GM18526 (cell line): ENCODE measurements around the gene IQCH.
A peak's percentile ranks its signal among the peaks of the same experiment; 100 is the strongest.

Experiments
- POLR2A ChIP-seq: IDR thresholded peaks from 3 replicates; pipeline ENCODE4 v1.6.1; 2011; ENCODE audit not compliant: insufficient read length; ENCODE audit errors: extremely low read depth

IQCH gene

DNA sequence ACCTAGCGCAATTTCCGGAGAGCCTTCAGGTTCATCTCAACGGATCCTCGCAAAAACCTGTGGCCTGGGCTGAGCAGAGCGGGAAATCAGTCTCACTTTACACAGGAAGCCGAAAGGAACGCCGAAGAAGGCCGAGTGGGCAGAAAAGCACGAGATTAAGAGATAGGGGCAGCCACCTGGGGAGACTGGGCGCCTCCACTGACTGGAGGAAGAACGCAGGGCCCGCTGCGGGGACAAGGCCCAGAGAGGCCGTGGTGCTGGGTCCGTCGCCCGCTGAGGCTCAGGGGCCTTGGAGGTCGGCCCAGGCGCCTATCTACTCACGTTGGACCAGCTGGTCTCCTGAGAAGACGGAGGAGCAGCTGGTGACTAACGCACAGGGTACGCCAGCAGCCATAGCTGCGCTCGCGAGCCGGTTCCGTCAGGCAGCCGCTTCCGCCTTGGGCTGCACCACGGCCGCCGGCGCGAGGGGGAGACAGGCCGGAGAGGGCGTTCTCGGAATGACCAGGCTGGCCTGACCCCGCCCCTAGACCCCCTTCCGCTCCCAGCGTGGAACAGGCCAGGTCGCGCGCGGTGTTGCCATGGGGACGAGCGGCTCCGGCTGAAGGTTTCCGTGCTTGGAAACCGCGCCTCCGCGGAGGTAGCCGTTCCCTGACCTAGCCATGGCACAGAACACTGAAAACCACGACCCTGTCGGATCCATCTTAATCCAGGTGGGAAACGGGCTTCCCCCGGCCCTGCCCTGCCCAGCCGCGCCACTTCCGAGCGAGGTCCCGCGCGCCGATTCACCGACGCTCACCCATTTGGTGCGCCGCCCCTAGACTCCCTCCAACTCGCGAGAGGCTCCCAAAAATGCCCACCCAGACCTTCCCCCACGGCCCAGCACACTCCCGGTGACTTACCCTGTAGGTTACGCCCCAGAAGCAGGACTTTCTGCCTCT lies at the start of gene IQCH, which contains the start of gene AAGAB:
IQCH (plus strand) TSS at position 549 of the 938 bp plus-strand sequence; CDS start at position 660, 111 bp downstream.
AAGAB (minus strand) TSS at position 424 of the 938 bp plus-strand sequence; CDS start at position 394, 30 bp downstream.
- peak; percentile 90 for TF ChIP-seq POLR2A

DNA sequence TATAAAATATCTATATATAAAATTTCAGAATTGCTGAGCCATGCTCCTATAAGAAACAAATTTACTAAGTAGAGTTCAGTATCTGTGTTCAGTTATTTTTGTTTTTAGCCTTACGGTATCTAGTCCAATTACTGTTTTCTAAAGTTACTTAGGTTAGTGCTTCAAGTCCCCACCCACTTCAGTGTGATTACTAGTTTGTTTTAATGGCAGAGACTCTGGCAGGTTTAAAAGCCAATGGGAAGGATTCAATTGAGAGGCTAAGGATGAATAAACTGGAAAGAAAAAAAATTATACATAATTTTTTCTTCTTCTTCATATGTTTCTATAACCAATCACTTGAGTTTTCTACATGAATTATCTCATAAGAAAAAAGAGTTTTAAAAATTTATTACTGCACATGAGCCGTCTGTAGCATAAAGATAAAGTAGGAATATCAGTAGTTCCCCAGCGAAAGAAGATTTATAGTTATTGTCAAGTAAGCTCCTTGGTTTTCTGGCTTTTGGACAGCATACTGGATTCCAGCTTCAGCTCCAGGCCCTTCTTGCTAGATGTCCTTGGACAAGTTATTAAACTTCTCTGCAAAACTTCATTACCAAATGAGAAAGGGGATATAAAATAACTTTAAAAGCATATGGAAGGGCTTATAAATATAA lies 46.9 kb upstream of the IQCH start:
- no peak for TF ChIP-seq POLR2A

DNA sequence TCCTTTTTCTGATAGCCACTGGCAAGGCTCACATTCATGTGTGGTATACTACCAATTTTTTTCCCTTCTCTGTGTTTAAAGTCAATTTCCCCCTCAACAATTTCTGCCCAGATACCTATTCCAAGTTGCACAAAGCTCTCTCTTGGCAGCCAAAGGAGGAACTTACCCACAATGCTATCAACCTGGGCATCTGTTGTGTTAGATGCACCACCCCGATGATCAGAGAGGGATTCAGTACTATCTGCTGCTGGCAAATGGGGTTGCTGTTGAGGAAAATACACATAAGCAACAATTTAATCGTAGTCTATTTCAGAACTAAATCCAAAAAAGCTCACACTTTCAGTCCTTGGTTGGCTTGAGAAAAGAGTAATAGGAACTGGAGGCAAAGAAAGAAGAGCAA lies 46.2 kb upstream of the IQCH start:
- no peak for TF ChIP-seq POLR2A

DNA sequence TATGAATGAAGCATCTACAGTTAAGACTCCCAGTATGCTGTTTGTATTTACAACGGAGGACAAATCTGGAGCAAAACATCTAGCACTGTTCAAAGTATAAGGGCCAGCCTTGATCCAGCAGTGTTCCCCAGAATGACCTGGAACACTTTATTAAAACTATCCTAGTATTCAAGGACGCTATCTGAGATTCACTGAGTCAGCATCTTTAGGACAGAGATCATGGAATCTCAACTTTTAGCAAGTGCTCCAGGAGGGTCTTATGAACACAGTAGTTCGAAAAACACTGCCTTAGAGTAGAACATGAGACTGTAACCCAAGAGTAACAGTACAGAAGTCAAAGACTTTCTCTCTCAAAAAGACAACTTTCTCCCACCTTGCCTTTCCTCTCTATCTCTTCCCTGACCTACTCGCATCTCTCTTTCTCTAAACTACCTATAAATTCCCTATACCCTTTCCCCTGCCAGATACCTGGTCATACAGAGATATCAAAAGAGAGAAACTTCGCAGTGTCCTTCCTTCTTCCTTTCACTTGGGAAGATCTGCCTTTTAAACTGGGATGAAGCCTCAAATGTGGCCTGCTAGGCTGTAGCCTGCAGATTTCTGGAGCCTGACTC lies 43.9 kb upstream of the IQCH start:
- no peak for TF ChIP-seq POLR2A

DNA sequence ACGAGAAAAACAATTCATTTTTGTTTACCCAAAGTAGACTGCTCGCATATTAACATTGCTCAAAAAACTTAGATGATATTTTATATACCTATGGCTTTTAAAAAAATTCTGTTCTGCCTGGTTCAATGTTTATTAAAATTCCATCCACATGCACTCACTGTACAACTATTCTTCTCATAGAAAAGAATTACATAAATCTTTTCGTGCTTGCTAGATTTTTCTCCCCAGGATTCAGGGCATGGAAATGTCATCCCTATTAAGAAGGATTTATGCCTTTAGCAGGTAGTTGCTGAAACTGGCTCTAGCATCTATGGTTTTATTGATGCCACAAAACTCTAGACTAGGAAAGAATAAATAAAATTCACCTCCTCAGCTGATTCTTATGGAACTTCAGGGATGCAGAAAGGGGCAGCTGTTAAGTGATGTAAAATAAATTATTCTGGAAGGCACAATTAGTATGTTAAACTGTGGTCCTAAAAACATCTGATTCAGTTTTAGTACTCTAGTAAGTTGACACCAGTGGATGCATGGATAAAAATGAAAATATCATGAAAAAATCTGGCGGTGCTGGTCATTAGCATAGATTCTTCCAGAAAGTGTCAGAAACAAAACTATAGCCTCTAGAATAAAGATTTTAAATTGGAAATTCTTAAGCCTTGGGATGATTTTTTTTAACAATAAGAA lies 41.8 kb upstream of the IQCH start:
- TF ChIP-seq POLR2A, result no peak

DNA sequence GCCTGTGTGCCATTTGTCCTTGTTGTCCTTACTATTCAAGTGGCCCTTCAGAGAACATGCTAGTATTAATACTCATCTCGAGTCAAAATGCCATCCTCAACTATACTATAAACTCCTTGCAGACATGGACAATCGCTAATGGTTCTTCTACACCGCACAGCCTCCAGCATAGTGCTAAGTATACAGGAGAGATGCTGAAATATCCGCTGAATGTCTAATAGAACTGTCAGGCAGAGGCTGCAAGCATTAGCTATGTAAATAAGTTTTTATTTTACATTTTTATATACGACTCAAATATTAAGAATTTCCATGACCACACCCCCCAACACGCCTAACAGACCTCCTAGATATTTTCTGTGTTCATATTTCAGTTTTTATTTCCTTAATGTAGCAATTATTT lies 39.5 kb upstream of the IQCH start:
- TF ChIP-seq POLR2A, result no peak

DNA sequence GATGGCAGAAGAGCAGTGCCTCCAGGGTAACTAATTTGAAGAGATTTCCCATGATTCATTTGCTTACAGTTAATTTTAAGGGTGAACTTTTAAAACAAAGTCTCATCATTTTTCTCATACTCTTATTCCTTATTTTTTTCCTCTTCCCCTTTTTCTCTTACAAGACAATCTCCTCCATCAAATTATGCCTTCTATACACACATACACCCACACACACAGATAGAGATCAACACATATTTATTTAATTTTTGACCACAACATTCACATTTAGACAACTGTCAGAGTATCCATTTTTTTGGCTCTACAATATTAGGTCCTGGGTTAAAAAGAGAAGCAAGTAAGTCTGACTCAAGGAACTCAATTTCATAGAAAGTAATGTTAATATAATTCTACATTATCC lies 37.7 kb upstream of the IQCH start:
- no peak for TF ChIP-seq POLR2A

DNA sequence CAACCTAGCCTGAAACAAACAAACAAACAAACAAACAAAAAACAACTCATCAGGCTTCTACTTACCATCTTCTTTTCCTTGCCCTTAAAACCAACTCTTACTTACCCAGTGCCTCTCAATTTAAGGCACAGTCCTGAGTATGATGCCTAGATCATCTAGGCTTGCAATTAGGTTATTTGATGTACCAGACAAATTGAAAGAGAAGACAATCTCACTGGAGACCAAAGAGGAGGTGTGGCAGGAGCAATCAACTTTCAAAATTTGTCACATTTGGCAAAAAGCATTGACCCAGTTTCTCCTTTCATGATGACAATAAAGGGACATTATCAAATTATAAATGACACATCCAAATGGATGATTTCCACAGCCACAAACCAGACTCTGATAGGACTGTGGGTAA lies 36.2 kb upstream of the IQCH start:
- no peak for TF ChIP-seq POLR2A

DNA sequence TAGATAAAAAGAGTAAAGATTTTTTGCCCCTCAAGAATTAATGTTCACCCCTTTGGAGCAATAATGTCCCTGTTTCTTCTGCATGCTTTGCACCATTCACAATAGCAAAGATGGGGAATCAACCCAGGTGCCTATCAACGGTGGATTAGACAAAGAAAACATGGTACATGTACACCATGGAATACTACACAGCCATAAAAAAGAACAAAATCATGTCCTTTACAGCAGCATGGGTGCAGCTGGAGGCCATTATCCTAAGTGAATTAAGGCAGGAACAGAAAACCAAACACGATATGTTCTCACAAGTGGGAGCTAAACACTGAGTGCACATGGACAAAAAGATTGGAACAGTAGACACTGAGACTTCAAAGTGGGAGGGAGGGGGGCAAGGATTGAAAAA lies 35.3 kb upstream of the IQCH start:
- TF ChIP-seq POLR2A, result no peak

DNA sequence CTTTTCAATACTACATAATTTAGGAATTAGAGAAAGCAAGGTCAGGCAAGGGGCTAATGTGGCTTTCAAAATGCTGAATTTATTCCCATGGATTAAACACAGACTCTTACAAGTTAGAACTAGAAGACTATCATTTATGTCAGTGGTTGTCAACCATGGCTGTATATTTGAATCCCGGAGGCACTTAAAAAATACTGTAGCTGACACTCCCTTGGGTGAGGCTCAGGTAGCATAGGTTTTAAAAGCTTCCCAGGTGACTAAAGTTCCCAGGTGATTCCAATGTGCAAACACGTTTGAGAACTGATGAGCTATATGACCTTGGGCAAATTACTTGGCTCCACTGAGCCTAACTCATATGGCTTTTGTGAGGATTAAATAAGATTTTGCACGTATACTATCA lies 29.7 kb upstream of the IQCH start:
- no peak for TF ChIP-seq POLR2A

DNA sequence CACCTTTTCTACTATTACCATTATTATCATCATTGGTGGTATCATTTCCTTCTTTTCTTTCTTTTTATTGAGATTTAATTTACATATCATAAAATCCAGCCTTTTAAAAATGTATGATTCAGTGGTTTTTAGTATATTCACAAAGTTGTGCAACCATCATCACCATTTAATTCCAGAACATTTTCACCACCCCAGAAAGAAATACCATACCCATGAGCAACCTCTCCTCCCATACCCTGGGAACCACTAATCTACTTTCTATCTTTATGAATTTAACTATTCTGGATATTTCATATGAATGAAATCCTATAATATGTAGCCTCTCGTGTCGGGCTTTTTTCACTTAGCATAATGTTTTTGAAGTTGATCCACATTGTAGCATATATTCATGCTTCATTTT lies 29.2 kb upstream of the IQCH start:
- TF ChIP-seq POLR2A, result no peak

DNA sequence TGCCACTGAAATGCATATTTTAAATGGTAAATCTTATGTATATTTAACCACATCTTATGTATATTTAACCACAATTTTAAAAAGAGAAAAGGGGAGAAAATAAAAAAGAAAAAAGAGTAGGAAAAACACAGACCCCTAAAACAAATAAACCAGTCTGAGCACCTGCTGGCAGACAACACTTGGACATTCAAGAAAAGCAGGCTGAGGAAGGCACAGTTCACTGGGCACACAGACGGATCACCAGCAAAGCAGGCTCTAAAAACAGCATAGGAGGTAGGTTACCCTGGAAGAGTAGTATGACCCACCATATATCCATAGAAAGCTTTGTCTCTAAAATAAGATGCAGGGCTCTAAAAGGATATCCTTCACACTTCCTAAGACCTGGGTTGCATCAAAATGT lies 27.2 kb upstream of the IQCH start:
- no peak for TF ChIP-seq POLR2A

DNA sequence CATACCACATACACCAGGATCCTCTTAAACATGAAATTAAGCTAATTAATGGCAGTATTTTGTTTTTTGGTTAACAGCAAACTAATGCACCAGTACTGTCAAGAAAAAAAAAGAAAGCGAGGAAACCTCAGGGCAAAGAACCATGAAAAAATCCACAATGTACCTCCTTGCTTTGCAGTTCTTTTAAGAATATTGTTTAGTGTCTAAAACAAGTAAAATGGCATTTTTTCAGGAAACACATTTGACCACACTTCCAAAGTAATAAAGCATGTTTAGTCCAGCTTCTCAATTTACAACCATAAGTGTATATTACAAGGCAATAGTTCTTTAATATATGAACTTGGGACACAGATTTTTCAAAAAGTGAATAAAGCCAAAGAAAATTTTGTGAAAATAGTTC lies 26.7 kb upstream of the IQCH start:
- TF ChIP-seq POLR2A, result no peak

DNA sequence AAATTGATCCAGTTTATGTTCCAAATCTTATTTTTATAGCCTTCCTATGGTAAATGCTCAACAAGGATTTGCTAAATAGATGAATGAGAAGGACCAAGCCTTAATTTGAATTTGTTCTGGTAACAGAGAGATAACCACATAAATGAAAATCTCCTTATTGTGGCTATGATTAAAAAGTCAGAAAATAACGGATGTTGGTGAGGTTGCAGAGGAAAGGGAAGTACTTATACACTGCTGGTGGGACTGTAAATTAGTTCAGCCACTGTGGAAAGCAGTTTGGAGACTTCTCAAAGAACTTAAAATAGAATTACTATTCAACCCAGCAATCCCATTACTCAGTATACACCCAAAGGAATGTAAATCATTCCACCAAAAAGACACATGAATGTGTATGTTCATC lies 26.3 kb upstream of the IQCH start:
- TF ChIP-seq POLR2A, result no peak

DNA sequence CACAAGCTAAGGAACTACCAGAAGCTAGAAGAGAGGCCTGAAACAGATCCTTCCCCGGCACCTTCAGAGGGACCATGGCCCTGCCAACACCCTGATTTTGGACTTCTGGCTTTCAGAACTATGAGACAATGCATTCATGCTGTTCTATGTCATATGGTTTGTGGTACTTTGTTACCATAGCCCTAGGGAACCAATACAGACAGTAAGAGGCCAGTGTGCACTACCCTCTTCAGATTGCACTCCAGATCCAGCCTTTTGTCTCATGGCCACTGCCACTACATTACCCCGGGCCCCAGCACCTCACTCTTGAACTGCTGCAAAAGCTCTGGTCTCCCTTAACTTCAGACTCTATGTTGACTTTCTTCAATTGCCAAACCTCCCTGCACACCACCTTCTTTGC lies 24.1 kb upstream of the IQCH start:
- no peak for TF ChIP-seq POLR2A
